HG03097 (cell line): ENCODE data around the gene ZMIZ1.

Experiments
- ATAC-seq: cut with Tn5 transposase; IDR thresholded peaks from one replicate; pipeline ENCODE4 v1.9.1; 2021; ENCODE audit not compliant: unreplicated experiment, low FRiP score

Gene ZMIZ1

DNA sequence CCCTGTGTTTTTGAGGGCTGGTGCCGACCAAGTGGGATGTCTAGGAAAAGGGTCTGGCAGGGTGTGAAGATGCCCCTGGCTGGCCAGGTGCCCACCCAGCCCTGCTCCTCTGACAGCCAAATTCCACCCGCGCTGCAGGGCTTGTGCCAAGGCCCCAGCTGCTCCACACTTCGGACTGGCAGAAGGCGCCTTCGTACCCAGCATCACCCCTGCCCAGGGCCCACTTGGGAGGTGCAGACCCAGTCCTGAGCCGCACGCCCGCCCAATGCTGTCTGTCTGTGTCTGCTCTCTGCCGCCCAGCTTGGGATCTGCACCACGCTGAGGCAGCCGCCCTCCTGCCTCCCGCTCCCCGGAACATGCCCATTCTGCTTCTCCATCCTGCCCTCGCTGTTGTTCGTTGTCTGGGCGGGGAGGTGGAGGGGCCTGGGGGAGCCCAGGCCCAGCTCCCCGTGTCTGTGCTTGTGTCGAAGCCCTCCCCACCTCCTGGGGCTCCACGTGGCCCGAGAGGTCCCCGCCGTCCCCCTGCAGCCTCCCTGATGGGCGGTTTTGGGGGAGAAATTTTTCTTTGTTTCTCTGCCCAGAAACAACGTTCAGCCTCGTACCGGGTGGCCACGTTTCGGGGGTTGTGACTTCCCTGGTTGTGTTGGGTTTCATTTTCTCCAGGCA is 241.6 kb downstream of the ZMIZ1 start:
- ATAC-seq: no peak

DNA sequence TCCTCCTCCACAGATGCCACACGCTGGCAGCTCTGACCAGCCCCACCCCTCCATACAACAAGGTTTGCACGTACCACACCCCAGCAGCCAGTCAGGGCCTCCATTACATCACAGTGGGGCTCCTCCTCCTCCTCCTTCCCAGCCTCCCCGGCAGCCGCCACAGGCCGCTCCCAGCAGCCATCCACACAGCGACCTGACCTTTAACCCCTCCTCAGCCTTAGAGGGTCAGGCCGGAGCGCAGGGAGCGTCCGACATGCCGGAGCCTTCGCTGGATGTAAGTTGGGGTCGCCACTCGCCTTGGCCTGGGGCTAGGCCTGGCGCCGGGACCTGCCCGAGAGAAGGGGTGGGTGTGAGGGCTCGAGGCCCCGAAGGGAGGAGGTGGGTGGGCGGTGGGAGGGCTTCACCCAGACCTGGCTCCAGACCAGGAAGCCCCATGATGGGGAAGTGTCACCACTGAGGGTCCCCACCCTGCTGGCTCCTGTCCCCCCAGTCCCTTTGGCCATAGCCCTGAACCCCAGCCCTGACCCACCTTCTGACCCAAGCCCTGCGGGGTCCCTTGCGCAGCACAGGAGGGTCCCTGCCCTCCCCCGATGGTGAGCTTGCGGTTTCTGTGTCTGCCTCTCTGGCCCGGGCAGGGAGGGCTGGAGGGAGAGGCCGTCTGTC is 242.3 kb downstream of the ZMIZ1 start:
- ATAC-seq: no peak

DNA sequence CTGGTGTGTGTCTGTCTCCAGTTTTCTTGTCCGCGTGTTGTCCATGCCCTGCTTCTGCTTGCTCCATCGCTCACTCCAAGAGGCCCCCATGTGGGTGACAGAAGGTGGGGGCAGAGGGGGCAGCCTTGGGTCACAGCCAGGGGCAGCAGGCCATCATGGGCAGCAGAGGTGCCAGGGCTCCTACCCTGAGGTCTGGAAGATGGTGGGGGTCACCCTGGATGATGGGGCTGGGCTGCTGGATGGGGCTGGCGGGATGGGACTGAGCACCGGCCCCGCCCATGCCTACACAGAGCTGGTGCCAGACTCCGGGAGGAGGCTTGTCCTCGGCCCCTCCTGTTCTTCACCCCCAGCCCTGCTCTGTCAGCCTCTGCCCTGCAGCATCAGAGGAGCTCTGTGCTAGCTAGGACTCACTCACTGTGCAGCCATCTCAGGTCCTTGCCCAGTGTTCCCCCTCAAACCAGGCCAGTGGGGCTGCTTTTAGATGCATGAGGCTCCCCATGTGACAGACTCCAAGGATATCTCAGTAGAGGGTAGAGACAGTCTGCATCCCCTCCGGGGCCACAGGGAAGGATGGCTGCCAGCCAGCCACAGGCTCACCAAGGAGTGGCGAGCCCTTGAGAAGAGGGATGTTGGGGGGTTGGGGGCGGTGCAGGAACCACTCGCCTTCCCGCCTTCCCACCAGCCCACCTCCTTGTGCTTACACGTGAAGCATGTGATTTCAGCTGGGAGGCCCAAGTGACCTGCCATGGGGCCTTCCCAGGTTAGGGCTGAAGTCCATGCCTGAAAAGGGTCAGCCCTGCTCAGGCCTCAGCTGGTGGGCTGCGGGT is 243.0 kb downstream of the ZMIZ1 start:
- ATAC-seq: no peak

DNA sequence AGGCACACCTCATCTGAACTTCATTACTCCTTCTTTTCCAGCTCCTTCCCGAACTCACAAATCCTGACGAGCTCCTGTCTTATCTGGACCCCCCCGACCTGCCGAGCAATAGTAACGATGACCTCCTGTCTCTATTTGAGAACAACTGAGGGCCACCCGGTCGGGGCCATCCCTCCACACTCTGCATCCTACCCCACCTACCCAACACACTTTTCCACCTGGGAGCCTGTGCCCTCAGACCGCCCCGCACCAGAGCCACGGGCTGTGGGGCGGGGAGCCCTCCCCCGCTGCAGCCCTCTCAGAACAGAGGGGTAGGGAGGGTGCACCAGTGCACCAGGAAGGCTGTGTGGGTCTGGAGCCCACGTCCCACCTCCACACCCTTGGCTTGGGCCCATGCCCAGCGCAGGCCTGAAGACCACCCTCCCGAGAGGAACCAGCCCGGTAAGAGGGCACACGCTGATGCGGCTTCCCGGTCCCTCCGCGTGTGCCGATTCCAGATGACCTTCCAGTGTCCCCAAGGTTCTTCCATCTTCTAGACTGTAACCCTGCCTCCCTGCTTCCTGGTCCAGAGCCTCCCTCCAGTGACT is 243.9 kb downstream of the ZMIZ1 start:
- no peak for ATAC-seq

DNA sequence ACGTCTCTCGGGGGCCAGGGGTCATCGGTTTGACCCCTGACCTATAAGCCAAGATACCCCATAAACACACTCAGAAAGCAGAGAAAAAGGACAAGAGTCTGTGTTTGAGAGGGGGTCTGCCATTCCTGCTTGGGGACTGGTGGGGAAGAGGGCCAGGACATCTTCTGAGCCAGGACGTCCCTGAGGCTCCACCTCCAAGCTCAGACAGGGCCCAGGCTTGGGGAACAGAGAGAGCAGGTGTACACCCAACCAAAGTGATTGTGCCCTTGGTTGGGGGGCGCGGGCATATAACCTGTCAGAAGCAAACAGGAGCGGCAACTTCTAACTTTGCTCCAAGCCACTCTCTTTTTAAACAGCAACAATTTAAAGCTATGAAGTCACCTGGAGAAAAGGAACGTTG is 244.6 kb downstream of the ZMIZ1 start:
- no peak for ATAC-seq

DNA sequence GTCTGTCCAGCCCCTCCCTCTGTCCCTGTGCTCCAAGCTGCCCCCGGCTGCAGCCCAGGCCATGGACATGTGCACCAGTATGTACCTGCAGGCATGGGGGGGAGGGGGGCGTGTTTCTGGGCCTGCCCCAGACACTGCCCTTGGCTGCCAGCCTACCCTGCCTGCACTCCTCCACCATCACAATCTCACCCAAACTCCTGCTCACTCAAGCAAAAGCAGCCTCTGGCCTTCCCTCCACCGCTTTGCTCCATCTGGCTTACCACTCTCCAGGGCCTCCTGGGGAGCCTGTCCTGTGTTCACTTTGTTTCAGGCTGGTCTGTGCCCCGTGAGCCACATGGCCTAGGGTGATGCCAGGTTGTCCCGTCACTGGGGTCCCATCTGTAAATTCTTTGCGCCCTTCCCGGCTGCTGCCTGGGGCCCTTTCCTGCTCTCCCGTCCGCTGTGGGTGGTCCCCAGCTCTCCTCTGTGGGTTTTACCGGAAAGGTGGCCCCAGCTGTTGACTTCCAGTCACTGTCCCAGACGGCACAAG is 245.2 kb downstream of the ZMIZ1 start:
- ATAC-seq: no peak

DNA sequence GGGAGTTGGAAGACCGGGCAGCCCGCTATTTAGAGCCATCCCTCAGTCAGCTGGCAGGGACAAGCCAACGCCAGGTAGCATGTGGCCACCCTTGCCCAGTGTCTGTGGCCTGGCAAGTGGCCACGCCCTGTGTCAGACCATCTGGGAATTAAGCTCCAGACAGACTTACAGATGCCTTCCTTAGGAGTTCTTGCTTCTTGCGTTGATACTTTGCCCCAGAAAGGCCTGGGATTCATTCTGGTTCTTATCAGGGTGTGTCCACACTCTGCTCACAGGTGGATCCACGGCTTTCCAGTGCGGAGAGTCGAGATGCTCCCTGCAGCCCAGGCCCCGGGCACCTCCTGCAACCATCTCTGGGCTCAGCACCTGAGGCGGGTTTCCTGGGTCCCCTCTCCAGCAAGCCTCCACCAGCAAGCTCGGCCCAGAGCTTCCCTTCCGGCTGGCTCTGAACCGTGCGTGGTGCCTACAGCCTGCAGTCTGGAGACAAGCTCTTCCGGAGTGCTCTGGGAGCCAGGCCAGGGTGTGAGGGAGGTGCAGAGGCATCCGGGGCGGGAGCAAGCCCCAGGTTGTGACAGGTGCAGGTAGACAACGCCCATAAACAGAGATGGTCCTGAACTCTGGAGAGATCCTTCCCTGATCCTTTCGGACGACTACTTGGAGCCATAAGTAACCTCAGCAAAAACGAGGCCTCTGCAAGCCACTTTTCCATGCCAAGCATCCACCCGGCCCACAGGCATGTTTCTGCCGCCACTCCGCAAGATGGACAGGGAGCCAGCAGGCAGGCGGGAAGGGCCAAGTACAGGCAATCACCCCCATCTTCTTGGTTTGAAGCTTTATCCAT is 246.2 kb downstream of the ZMIZ1 start:
- no peak for ATAC-seq

DNA sequence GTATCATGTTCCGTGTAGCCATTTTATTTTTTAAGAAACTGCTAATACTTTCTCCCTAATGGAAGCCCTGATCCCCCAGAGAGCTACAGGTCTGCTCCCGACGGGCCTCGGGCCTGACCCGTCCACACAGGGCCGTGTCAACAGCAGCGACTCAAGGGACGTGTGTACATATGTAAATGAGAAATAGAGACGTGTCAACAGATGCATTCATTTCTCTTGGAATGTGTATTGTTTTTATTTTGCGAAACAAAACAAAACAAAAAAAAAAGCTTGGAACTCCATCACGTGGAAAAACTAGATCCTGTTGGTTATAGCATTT is 246.8 kb downstream of the ZMIZ1 start:
- no peak for ATAC-seq

DNA sequence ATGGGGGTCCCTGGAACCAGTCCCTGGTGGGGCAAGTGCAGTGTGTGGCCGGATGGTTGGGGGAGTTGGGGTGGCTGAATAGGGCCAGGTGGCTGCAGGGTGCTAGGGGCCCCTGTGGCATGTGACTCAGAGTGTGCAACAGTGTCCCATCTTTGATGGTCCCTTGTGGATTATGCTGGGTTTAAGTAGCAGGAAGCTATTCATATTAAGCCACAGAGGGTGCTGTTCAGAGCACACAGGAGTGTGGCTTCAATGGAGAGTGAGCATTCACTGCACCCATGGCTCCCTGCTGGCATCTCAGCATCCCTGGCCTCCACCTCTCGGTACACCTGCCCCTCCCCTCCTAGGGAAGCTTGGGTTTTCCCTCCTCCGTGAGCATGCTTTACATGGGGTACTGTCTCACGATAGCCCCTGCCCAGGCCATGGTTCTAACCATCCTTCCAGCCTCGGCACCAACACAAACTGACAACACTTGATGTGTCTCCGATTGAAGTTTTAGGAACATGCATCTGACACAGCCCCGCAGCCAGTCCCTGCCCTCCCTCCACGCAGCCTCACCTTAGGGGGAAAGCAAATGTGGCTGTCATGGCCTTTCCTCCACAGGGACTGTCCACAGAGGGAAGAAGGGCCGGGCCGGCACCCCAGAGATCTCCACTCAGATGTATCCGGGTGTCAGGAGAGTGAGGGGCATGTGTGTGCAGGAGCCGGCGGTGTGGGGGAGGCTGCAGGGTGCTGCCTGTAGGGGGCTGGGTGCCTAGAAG is 248.1 kb downstream of the ZMIZ1 start:
- ATAC-seq: peak; percentile 53

DNA sequence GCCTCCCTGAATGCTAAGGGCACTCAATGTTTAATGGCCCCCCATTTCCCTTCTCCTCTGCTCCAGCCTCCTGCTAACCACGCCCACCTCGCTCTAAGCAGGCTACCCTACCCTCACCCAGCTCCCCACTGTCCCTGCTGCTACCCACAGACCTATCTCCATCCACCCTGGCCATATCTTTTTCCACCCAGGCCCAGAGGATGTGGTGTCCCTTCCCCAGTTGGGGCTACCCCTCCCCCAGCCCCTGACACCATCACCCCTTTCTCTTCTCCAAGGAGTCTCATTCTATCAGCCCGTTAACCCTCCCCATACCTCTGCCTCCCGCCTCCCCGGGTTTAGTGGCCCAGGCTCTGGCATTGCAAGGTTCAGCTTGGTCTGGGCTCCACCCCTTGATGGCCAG is 249.6 kb downstream of the ZMIZ1 start:
- no peak for ATAC-seq

DNA sequence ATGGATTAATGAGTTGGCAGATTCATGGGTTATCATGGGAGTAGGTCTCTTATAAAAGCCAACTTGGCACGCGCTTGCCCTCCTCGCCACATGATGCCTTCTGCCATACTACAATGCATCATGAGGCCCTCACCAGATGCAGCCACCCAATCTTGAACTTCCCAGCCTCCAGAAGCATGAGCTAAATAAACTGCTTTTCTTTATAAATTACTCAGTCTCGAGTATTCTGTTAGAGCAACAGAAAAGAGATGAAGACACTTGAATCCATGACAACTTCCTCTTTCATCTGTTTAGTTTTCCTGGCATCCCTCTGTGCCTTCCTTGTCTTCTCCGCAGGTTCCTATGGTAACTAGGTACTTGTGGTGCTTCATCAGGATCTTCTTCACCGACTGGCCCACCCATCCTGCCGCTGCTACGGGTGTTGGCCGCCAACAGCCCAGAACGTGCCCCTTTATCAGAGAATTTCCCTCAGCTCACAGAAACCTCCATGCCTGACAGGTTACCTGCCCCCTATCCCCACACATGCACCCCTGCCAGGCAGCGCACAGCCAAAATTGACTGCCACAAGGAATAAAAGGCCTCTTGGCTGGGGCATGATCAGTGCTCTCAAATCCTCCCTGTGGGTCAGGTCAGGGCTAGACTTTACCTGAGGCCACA is 250.5 kb downstream of the ZMIZ1 start:
- no peak for ATAC-seq

DNA sequence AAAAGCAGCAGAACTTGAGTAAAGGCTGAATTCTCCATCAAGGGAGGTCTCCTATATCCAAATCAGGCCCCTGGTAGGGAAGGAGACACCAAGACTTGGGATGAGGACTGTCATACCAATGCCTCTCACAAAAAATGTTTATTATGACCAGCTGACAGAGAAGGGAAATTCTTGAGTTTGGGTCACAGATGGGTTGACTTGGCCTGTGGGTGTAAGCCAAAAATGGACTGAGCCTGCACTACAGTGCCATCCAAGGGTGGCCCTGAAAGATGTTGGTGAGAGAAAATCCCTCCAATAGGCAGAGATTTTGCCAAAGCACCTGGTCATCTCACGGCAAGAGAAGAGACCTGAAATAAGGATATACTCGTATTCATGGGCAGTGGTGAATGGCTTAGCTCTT is 251.6 kb downstream of the ZMIZ1 start:
- ATAC-seq: no peak

DNA sequence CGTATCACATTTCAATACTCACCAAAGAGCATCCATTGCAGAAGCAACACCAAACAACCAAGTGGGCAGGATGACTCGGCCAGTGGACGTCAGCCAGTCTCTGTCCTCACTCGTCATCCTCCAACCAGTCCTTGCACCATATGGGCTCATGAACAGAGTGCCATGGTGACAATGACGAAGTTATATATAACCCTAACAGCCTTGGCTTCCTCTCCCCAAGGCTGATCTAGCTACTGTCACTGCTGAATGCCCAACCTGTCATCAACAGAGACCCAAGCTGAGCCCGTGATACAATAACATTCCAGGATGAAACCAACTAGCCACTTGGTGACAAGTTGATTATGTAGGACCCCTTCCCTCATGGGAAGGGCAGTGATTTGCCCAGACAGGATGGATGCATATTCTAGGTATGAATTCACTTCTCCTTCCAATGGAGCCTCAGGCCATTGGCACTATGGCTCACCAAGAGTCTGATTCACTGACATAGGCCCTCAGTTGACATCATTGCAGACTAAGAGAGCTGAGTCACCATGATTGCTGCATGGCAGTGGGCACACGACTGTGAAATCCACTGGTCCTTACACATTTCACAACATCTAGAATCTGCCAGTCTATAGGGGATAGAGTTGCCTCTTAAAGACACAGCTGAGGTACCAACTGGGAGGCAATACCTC is 252.2 kb downstream of the ZMIZ1 start:
- no peak for ATAC-seq

DNA sequence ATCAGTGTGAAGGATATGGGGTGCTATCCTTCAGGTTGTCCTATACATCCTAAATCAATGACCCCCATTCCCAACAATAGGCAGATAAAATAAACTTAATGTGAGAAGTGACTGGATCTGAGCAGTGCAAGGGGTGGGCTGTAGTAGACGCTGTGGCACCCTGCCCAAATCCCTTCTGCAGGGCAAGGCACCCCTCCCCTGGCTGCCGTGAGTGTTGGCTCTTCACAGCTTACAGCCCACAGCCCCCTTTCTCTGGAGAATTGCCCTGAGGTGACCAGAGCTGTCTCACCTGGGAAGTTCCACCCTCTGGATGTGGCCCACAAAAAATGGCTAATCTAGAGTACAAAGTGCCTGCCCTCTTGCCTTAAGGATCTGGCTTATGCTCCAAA is 252.7 kb downstream of the ZMIZ1 start:
- no peak for ATAC-seq

DNA sequence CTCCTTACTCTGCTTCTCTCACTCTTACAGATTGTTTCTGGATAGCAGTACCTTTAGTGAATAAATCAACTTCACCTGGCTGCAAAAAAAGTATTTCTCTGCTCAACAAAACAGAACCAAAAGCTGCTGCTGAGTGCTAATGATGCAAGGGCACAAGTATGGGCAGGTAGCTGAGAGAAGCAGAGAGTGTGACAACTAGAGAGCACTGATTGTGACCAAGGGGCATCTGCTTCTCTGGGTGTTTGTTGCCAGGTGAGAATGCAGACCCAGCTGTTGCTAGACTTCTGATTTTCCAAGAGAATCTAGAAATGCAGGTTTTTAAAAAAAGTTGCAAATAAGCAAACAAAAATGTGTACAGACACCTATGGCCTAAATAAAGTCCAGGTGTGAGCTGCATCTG is 253.2 kb downstream of the ZMIZ1 start:
- ATAC-seq: no peak

DNA sequence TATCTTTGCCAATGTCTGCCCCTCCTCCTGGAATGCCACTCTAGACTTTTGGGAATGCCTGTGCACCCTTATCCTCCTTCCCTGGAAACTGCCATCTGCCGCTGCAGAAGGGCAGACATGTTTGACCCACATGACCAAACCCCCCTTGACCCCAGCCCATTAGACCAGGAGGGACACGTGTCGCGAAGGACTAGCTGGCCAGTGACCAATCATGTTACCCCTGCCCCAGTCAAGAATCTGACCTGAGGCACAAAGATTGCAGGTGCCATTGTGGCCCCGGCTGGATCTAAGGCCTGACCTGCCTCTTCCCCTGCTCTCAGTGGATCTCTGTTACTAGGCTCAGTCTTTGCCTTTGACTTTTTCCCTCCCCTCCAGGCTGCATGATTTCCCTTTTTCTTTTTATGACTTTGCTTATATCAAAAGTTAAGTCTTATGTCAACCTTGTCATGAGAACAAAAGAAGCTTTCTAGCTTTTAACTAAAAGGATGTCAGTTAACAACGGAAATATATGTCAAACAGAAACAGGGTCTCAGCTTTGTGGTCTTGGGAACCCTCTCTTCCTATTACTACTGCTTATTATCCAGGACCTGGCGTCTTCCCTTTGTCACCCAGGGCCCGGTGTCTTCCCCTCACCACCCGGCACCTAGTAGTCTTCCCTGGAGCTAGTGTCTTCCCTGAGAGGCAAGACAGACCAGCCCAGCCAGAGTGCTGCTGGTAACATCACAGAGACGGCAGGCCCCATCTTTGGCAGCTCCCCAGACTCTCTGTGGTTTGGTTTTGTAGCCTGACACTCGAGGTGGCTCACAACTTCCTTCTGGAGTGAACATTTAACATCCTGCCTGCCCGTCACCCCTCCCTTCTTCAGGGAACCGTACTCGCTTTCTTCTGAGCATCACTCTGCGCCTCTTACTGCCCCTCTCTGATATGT is 254.1 kb downstream of the ZMIZ1 start:
- peak; percentile 48 for ATAC-seq

DNA sequence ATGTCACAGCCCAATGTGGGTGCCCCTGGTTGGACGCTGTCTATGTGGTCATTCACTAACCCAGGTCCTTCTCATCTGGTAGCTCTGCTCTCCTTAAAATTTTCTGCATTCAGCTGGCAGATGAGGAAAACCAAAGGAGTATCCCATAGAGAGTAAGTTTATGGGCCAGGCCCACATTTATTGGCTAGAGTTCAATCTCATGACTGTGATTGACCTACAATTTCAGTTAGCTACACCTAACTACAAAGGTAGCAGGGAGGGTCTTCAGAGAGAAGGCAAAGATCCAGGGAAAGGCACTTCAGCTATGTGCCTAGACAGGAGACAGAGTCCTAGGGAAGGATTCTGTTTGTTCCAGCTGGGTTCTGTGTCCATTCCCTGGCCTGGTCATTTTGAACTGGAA is 254.8 kb downstream of the ZMIZ1 start:
- no peak for ATAC-seq
